Measurements from ENCODE around the gene CPEB2.

DNA sequence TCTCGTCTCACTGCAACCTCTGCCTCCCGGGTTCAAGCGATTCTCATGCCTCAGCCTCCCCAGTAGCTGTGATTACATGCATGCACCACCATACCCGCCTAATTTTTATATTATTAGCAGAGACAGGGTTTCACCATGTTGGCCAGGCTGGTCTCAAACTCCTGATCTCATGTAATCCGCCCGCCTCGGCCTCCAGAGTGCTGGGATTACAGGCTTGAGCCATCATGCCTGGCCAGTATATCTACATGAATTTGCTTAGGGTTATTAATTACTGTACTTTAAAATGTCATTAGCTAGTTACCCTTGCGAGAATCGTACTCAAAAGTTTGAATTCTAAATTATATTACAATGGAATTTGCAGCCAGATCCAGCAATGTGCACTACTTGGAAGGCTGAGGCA lies 8.9 kb downstream of the CPEB2 start:
- no peak for TF ChIP-seq ARNTL (CRISPR knock-in tag; IDR thresholded peaks at IDR 0.05; ENCODE audit: borderline replicate concordance, low read depth)
- no peak for TF ChIP-seq ZC3H10 (CRISPR knock-in tag; IDR thresholded peaks at IDR 0.05)
- no peak for TF ChIP-seq PATZ1 (CRISPR knock-in tag; IDR thresholded peaks at IDR 0.05; ENCODE audit: borderline replicate concordance)
- TF ChIP-seq ZFP3 (CRISPR knock-in tag; IDR thresholded peaks at IDR 0.05) = no peak
- no peak for TF ChIP-seq RARB (CRISPR knock-in tag; IDR thresholded peaks at IDR 0.05)
- no peak for TF ChIP-seq ZFP30 (CRISPR knock-in tag; IDR thresholded peaks at IDR 0.05)

Data from SK-N-SH treated with all-trans-retinoic acid at 6 μM for 48 hours (cell line).